GM18951 (cell line): Measurements from ENCODE around the gene KDM4E.
"Not testable (repeated sequence)": the region's sequence is repeated elsewhere in the genome, so short reads cannot be mapped to it uniquely, and the experiment has no call there.

Experiments
- POLR2A ChIP-seq: IDR thresholded peaks from 4 replicates; pipeline ENCODE4 v1.6.1; 2011; ENCODE audit warnings: mild to moderate bottlenecking; ENCODE audit not compliant: insufficient read length, insufficient read depth; ENCODE audit errors: extremely low read depth
- in situ Hi-C: fragments of 300-500 bp; cut with MboI; formaldehyde crosslinking; loops from one replicate; pipeline ENCODE4 v1.12.0; 2022; ENCODE audit warnings: low sequenced_read_pairs, mixed read lengths, inconsistent platforms; ENCODE audit not compliant: unreplicated experiment

KDM4E gene

DNA sequence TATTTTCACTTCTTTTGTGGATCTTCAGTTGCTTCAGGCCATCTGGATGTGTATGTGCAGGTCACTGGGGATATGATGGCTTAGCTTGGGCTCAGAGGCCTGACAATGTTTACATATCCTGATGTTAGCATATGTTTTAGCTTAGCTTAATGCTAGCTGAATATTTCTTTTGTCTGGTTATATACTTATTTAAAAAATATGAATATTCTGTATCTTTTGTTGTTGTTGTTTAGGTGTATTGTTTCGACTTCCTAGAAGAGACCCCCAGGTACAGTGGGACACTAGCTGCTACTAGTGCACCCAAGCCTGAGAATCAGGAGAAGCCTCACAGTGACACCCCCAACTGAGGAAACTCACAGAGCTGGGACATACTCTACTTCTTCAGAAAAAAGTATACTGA, at the start of gene KDM4E:
TSS of gene KDM4E (plus strand) at position 301 of the 400 bp plus-strand sequence. CDS start 300 bp downstream, outside the sequence.
- TF ChIP-seq POLR2A, result no peak
- in situ Hi-C loops, result no loop called here

DNA sequence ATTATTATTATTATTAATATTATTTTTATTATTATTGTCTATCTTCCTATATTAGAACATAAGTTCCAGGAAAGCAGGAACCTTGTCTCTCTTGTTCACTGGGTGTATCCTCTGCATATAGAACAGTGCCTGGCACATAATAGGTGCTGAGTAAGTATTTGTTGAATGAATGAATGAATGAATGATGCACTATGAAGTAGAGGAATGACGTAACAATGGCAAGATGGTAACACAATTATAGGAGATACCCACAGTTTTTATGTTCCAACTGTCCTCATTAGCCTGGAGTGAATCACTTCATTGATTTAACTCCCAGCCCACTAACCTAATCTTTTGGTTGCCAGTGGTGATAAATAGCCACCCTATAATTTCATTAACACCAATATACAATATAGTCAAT, 49.5 kb upstream of the KDM4E start:
- in situ Hi-C loops, result no loop called here
- no peak for TF ChIP-seq POLR2A

DNA sequence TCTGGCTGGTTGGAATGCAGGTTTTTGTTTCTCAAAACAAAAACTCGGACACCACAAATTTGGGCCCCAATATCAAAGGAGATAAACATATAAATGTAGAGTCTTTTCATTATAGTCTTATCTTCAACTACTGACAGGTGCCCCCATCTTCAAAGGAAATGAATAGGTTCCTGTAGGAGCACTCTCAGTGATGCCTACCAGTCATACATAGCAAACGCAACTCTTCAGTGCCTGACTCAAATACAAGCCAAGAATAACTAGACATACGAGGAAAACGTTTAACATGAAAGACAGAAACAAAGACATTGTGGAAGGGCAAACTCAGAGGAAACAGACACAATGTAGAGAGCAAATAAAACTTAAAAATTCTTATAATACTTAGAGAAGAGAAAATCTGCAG, 37.7 kb upstream of the KDM4E start:
- TF ChIP-seq POLR2A, result no peak
- in situ Hi-C loops, result no loop called here

DNA sequence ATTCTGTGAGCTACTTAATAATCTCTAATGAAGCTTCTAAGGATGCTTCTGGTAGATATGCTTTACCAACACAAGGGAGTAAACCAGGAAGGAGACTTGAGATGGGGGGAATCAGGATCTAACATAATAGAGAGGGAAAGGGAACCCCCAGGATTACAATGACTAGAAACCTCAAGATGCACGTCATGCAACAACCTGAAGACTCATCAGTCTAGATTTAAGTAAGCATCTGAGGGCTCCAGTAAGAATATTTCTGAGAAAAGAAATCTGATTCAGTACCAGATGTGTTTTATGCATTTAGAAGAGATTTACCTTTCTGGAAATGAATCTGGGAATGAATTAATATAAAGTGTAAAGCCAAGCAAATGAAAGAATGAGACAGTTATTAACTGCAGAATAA, 36.3 kb upstream of the KDM4E start:
- in situ Hi-C loops, result no loop called here
- TF ChIP-seq POLR2A, result no peak

DNA sequence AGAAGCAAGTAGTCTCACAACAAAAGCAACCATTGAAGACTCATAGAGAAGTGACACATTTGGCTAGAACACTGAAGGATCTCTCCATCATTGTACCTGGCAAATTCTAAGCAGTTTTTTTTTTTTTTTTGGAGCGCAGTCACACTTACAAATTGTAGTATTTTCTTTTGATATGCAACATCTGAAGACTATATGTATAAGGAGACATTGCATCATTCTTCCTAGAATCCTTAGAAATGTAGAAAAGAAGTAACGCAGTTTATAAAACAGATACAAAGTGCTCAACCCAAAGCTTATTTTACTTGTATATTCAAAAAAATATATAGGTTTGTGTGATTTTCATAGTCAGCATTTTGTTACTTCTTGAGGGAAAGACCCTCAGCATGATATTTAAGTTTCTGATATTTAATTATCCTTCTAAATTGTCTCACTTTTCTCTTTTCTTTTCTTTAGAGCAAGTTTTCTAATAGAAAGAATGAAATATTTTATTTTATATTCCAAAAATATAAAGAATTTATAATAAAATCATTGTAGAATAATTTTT, 31.6 kb upstream of the KDM4E start:
- in situ Hi-C loops, result no loop called here
- TF ChIP-seq POLR2A, result no peak

DNA sequence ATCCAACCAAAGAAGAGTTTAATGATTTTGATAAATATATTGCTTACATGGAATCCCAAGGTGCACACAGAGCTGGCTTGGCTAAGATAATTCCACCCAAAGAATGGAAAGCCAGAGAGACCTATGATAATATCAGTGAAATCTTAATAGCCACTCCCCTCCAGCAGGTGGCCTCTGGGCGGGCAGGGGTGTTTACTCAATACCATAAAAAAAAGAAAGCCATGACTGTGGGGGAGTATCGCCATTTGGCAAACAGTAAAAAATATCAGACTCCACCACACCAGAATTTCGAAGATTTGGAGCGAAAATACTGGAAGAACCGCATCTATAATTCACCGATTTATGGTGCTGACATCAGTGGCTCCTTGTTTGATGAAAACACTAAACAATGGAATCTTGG, 27.6 kb upstream of the KDM4E start:
- in situ Hi-C loops, result no loop called here
- no peak for TF ChIP-seq POLR2A

DNA sequence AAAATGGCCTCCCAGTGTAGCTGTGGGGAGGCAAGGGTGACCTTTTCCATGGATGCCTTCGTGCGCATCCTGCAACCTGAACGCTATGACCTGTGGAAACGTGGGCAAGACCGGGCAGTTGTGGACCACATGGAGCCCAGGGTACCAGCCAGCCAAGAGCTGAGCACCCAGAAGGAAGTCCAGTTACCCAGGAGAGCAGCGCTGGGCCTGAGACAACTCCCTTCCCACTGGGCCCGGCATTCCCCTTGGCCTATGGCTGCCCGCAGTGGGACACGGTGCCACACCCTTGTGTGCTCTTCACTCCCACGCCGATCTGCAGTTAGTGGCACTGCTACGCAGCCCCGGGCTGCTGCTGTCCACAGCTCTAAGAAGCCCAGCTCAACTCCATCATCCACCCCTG, 26.8 kb upstream of the KDM4E start:
- no peak for TF ChIP-seq POLR2A
- in situ Hi-C loops, result no loop called here

DNA sequence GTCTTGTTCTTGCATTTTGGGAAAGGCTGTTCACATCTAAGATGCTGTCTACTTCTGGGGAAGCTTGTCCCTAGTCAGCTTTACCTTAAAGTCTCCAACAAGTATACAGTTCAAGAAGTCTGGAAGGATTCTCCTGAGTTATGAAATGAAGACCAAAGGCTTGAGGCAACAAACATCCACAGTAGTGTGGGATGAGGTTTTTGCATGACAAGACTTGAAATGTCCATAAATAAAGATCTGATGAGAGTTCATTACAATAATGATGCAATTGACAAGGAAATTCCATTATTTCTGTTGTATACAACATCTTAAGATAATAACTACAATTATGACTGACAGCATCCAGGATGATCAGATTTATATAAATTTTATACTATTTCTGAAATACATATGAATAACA, 21.3 kb upstream of the KDM4E start:
- in situ Hi-C loops, result no loop called here

DNA sequence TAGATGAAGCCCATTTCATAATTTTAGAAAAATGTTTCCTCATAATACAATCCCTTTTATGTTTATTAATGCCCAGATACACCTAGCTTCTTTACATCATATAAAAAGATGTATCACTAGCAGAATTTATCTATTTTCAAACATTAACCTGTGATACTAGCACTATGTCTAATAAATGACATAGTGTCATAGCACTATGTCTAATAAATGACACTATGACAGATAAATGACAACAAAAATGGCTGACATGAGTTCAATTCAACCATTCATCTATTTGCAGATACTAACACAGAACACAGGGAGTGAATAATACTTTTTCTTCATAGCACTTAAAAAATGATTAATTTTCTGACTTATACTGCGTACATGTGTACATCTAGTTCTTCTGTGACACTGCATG, 19.4 kb upstream of the KDM4E start:
- no peak for TF ChIP-seq POLR2A
- in situ Hi-C loops, result no loop called here

More for the DNA sequence above, 21.3 kb upstream of the KDM4E start:
- TF ChIP-seq POLR2A, result no peak

DNA sequence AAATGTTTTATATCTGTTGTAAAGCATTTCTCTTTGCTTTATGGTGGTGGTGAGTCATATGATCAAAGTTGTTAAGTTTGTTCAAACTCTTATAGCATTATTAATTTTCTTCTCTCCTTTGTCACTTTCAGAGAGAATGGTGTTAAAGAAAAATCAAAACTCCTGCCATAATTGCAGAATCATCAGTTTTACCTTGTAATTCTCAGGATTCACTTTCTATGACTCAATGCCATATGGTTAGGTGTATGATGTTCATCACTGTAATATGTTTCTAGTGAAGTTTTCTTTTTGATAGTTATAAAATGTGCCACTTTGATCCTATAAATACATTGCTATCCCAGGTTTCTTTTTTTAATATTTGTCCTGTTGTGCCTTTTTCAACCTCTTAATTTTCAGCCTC, 13.7 kb upstream of the KDM4E start:
- in situ Hi-C loops, result no loop called here
- TF ChIP-seq POLR2A, result no peak

DNA sequence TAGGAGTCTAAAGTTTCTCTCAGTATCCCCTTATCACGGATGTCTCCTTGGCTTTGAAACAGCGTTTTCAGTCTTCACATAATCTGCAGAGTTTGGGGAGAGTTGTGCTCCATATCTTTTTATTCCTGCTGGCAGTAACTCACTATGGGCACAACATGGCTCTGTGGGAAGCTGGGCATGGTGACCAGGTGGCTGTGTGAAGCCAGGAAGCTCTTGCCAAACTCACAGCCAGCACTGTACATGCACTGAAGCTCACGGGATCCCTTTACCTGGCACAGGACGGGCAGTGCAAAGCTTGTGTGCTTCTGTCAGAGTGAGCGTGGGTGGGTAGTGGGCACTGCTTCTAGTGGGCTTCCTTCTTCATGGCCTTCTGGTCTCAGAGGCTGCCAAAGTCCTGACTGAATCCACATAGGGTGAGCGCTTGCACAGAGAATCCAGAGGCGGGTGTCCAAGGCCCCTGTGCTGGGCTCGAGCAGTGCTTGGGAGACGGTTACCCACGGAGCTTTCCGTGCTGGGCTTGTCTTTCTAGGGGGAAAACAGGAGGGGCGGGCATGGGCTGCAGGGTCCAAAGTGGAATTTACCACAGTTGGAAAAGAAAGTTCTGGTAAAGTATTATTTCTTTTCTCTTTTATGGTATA, 10.8 kb upstream of the KDM4E start:
- no peak for TF ChIP-seq POLR2A
- in situ Hi-C loops, result no loop called here

DNA sequence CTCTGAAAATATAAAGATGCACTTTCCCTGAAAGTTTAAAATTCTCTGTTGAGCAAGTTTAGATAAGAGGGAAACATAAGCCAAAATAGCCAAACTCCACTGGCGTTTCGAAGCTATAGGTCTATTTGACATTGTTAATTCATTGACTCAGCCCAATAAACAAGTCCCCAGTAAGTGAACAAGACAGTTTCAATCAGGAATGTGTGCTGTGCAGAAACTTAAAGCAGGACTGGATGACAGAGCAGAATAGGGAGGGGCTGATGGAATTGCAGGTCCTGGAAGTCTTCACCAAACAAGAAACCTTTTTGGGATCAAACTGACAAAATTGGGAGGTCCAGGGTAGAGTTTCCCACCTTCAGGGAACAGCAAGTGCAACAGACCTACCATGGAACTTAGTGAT, 8.9 kb upstream of the KDM4E start:
- in situ Hi-C loops, result no loop called here
- no peak for TF ChIP-seq POLR2A

DNA sequence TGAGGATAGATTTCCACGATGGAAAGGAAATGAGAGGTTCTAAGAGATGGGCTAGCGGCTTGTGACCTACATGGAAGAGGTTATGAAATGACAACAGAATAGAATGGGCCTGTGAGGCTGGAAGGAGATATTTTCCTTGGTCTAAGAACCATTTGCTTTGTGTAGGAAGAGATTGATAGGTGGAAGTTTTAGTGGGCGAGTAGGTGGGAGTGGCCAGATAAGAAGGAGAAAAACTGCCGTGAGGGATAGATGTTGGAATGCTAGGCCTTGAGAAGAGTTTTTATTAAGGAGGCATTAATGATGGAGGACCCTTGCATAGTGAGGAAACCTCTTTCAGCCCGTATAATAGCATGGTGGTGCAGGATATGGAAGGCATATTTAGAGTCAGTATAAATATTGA, 3.6 kb upstream of the KDM4E start:
- in situ Hi-C loops, result not testable (repeated sequence)

DNA sequence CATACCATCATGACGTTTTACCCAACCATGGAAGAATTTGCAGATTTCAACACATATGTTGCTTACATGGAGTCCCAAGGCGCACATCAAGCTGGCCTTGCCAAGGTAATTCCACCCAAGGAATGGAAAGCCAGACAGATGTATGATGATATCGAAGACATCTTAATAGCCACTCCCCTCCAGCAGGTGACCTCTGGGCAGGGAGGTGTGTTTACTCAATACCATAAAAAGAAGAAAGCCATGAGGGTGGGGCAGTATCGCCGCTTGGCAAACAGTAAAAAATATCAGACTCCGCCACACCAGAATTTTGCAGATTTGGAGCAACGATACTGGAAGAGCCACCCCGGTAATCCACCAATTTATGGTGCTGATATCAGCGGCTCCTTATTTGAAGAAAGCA, 536 bp downstream of the KDM4E start:
- in situ Hi-C loops, result not testable (repeated sequence)

DNA sequence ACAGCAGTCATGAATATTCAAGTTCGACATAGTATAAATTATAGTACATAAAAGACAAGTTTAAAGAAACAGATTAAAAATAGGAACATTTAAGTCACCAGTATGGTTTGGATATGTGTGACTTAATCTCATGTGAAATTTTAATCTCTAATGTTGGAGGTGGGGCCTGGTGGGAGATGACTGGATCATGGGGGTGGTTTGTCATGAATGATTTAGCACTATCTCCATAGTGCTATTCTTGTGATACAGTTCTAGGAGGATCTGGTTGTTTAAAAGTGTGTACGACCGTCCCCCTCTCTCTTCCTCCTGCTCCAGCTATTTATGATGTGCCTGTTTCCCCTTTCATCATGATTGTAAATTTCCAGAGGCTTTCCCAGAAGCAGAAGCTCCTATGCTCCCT, 3.3 kb downstream of the KDM4E start:
- in situ Hi-C loops, result no loop called here

More for the DNA sequence above, 3.3 kb downstream of the KDM4E start:
- TF ChIP-seq POLR2A, result no peak
